Left ventricle myocardium inferior (tissue), 1 donor: ENCODE results near the gene PRSS38. TPM values are rescaled to one million over a fixed set of nuclear protein-coding genes. Genes with fewer than 3 reads are reported as not detected.
A peak's percentile ranks its signal among the peaks of the same experiment; 100 is the strongest.

Source experiments
- DNase-seq: peaks from one replicate; pipeline ENCODE4 v3.0.0-alpha.2; 2020
- H3K27ac ChIP-seq: fragments of 200-600 bp; replicated peaks from 2 replicates; pipeline ENCODE4 v1.8.0; 2021
- H3K27me3 ChIP-seq: fragments of 200-600 bp; 2 replicates; pipeline ENCODE4 v1.8.0; 2021; ENCODE audit warnings: low read depth
- H3K36me3 ChIP-seq: fragments of 200-600 bp; 2 replicates; pipeline ENCODE4 v1.8.0; 2021
- H3K4me1 ChIP-seq: fragments of 200-600 bp; 2 replicates; pipeline ENCODE4 v1.8.0; 2021
- H3K4me3 ChIP-seq: fragments of 200-600 bp; 2 replicates; pipeline ENCODE4 v1.8.0; 2021; ENCODE audit warnings: mild to moderate bottlenecking, moderate library complexity
- H3K9me3 ChIP-seq: fragments of 200-600 bp; replicated peaks from 2 replicates; pipeline ENCODE4 v1.8.0; 2021
- CTCF ChIP-seq: fragments of 200-600 bp; IDR thresholded peaks from 2 replicates; pipeline ENCODE4 v1.8.0; 2021; ENCODE audit warnings: antibody characterized with exemption, mild to moderate bottlenecking, borderline replicate concordance
- intact Hi-C: fragments of 100-400 bp; cut with micrococcal nuclease; formaldehyde crosslinking; loops from one replicate; pipeline ENCODE4 v1.11.0; 2022
- total RNA-seq: library from RNA; stranded (reverse); fragmentation: NEBNext Ultra II Directional; extraction: Animal tissue kit (Norgen Biotek cat#: 25700); gene quantifications from one replicate; pipeline ENCODE4 v1.2.1, GENCODE V29; 2021
- donor health status: DM: no; HTN: yes; CAD: no; lungs with severe emphysema.

PRSS38 gene
- total RNA-seq, 1 donor from 2014 or later = not detected

- Histone ChIP-seq H3K27ac (no peak overlapping the region), H3K4me1 (peaks cover 27% of the 10 kb centered on the region)
- intact Hi-C loops = no loop called here
Observed at GRCh38 chr1:227785805-227786671, 29.4 kb upstream of the PRSS38 start.

GRCh38 chr1:227786673-227787512 is 28.6 kb upstream of the PRSS38 start:
- intact Hi-C loops = no loop called here
- H3K27ac ChIP-seq = peak overlapping the region; percentile 70
- no peak for TF ChIP-seq CTCF
- H3K4me3 ChIP-seq = peak overlapping the region; percentile 73
- peaks cover 3% of the 10 kb centered on the region for H3K36me3 ChIP-seq
- H3K9me3 ChIP-seq = no peaks in the 10 kb centered on the region
- no peak for DNase-seq
- H3K27me3 ChIP-seq = peaks cover 20% of the 10 kb centered on the region
- peaks cover 27% of the 10 kb centered on the region for H3K4me1 ChIP-seq

More at GRCh38 chr1:227785805-227786671, 29.4 kb upstream of the PRSS38 start:
- TF ChIP-seq CTCF = no peak
- no peaks in the 10 kb centered on the region for H3K9me3 ChIP-seq
- DNase-seq = no peak
- H3K4me3 ChIP-seq = peak overlapping the region; percentile 73
- H3K36me3 ChIP-seq = peaks cover 8% of the 10 kb centered on the region
- peaks cover 20% of the 10 kb centered on the region for H3K27me3 ChIP-seq

GRCh38 chr1:227787513-227788270 is 27.8 kb upstream of the PRSS38 start:
- Histone ChIP-seq H3K27ac (peak overlapping the region; percentile 73), H3K9me3 (no peaks in the 10 kb centered on the region), H3K36me3 (no peaks in the 10 kb centered on the region), H3K4me1 (peaks cover 27% of the 10 kb centered on the region), H3K27me3 (peaks cover 20% of the 10 kb centered on the region), H3K4me3 (peak overlapping the region; percentile 73)
- intact Hi-C loops = no loop called here
- peak; percentile 93 for DNase-seq
- no peak for TF ChIP-seq CTCF

GRCh38 chr1:227788271-227789083 is 27.0 kb upstream of the PRSS38 start:
- intact Hi-C loops = no loop called here
- no peak for DNase-seq
- peak overlapping the region; percentile 73 for H3K4me3 ChIP-seq
- H3K9me3 ChIP-seq = no peaks in the 10 kb centered on the region
- H3K27me3 ChIP-seq = peaks cover 20% of the 10 kb centered on the region
- H3K36me3 ChIP-seq = no peaks in the 10 kb centered on the region
- peaks cover 27% of the 10 kb centered on the region for H3K4me1 ChIP-seq
- peak overlapping the region; percentile 73 for H3K27ac ChIP-seq
- no peak for TF ChIP-seq CTCF
